Measurements from ENCODE around the gene KCTD17.

GRCh38 chr22:37009490-37009889 is 42.1 kb upstream of the KCTD17 start:
- TF ChIP-seq CTCF (conservative IDR thresholded peaks at IDR 0.05; ENCODE audit: low read length) (no peak), EZH2phosphoT487 (IDR thresholded peaks at IDR 0.05; ENCODE audit: borderline replicate concordance) (no peak)

Measured in Loucy (cell line).